Neural progenitor cell (in vitro differentiated cells): ENCODE measurements around the gene SCG2. TPM values are rescaled to one million over a fixed set of nuclear protein-coding genes. Genes with fewer than 3 reads are reported as not detected.

Experiments
- DNase-seq: peaks from one replicate; pipeline ENCODE4 v3.0.0-alpha.2; 2016; ENCODE audit warnings: low spot score
- H2AFZ ChIP-seq: fragments of 200-600 bp; sonication (generic); replicated peaks from 2 replicates; pipeline ENCODE4 v1.6.1; 2016; ENCODE audit warnings: antibody characterized with exemption
- H3F3A ChIP-seq: fragments of 200-600 bp; sonication (generic); 2 replicates; pipeline ENCODE4 v1.6.1; 2016; ENCODE audit warnings: antibody characterized with exemption, low read depth
- H3K27ac ChIP-seq: fragments of 200-600 bp; sonication (generic); 2 replicates; pipeline ENCODE4 v1.5.1; 2016; ENCODE audit warnings: mild to moderate bottlenecking
- H3K27me3 ChIP-seq: fragments of 200-600 bp; sonication (generic); 2 replicates; pipeline ENCODE4 v1.6.1; 2016; ENCODE audit warnings: mild to moderate bottlenecking, moderate library complexity
- H3K36me3 ChIP-seq: fragments of 200-600 bp; sonication (generic); 2 replicates; pipeline ENCODE4 v1.5.1; 2016
- H3K4me1 ChIP-seq: fragments of 200-600 bp; sonication (generic); 2 replicates; pipeline ENCODE4 v1.6.1; 2016; ENCODE audit warnings: mixed run types
- H3K4me2 ChIP-seq: fragments of 200-600 bp; sonication (generic); 2 replicates; pipeline ENCODE4 v1.6.1; 2016
- H3K4me3 ChIP-seq: fragments of 200-600 bp; sonication (generic); 2 replicates; pipeline ENCODE4 v1.5.1; 2016
- H3K79me2 ChIP-seq: fragments of 200-600 bp; sonication (generic); 2 replicates; pipeline ENCODE4 v1.6.1; 2016; ENCODE audit warnings: low read depth
- H3K9ac ChIP-seq: fragments of 200-600 bp; sonication (generic); 2 replicates; pipeline ENCODE4 v1.6.1; 2016
- H3K9me3 ChIP-seq: fragments of 200-600 bp; sonication (generic); 2 replicates; pipeline ENCODE4 v1.5.1; 2016; ENCODE audit warnings: low read depth
- H4K20me1 ChIP-seq: fragments of 200-600 bp; sonication (generic); 2 replicates; pipeline ENCODE4 v1.6.1; 2016; ENCODE audit warnings: low read depth
- H3K27ac Mint-ChIP-seq: 3 replicates; pipeline ENCODE4 v1.8.0; 2021; ENCODE audit warnings: mixed read lengths
- H3K27me3 Mint-ChIP-seq: 2 replicates; pipeline ENCODE4 v1.8.0; 2022; ENCODE audit warnings: low read depth, mild to moderate bottlenecking, inconsistent platforms, moderate library complexity, mixed read lengths; ENCODE audit not compliant: insufficient read depth
- H3K36me3 Mint-ChIP-seq: 3 replicates; pipeline ENCODE4 v1.8.0; 2021; ENCODE audit warnings: mixed read lengths
- H3K4me1 Mint-ChIP-seq: 3 replicates; pipeline ENCODE4 v1.8.0; 2021; ENCODE audit warnings: mixed read lengths
- H3K4me3 Mint-ChIP-seq: 3 replicates; pipeline ENCODE4 v1.8.0; 2021; ENCODE audit warnings: mild to moderate bottlenecking, moderate library complexity, mixed read lengths
- H3K9me3 Mint-ChIP-seq: 3 replicates; pipeline ENCODE4 v1.8.0; 2020; ENCODE audit warnings: mixed read lengths
- CTCF ChIP-seq: fragments of 200-600 bp; sonication (generic); IDR thresholded peaks from 2 replicates; pipeline ENCODE4 v1.5.1; 2017; ENCODE audit warnings: antibody characterized with exemption, mild to moderate bottlenecking
- EZH2 ChIP-seq: fragments of 200-600 bp; sonication (generic); IDR thresholded peaks from 2 replicates; pipeline ENCODE4 v1.6.1; 2017; ENCODE audit warnings: antibody characterized with exemption, mild to moderate bottlenecking, moderate library complexity
- EZH2phosphoT487 ChIP-seq: fragments of 200-600 bp; sonication (generic); IDR thresholded peaks from 2 replicates; pipeline ENCODE4 v1.6.1; 2017; ENCODE audit warnings: antibody characterized with exemption
- total RNA-seq: library from RNA; depleted of rRNA; stranded (reverse); fragments of >200 nt; gene quantifications from 2 replicates; pipeline ENCODE4 v1.2.3, GENCODE V29; 2015; ENCODE audit warnings: low replicate concordance

The SCG2 gene
- total RNA-seq, 1 donor from 2014 or later: 0.04 TPM

DNA sequence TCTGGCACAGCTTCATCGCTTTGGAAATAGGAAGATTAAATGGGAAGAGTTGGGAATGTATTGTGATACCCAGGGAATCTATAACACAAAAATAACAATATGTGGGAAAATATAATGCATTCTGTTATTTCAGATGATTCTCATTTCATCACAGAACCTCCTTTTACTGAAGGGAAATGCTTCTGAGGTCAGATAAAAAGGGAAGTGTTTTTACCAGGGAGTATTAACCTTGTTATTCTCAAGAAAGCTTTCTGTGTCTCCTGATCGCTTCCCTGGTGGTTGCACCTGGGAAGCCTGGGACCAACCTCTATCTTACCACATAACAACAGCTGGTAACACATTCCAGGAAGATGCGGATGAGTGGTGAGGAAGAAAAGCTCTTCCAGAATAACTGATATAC is 47.2 kb downstream of the SCG2 start:
- Mint-ChIP-seq H3K4me1 (peaks cover 2% of the 10 kb centered on the region), H3K9me3 (peaks cover 3% of the 10 kb centered on the region), H3K36me3 (peaks cover 2% of the 10 kb centered on the region), H3K27me3 (peaks cover 4% of the 10 kb centered on the region), H3K27ac (no peak overlapping the region), H3K4me3 (no peak overlapping the region)
- DNase-seq: no peak
- Histone ChIP-seq H4K20me1 (no peaks in the 10 kb centered on the region), H2AFZ (no peak overlapping the region), H3K4me3 (no peak overlapping the region), H3K9me3 (no peaks in the 10 kb centered on the region), H3K27me3 (no peaks in the 10 kb centered on the region), H3K9ac (no peak overlapping the region), H3K4me1 (no peaks in the 10 kb centered on the region), H3K27ac (no peak overlapping the region), H3K36me3 (no peaks in the 10 kb centered on the region), H3K4me2 (no peak overlapping the region), H3K79me2 (no peaks in the 10 kb centered on the region), H3F3A (no peaks in the 10 kb centered on the region)
- TF ChIP-seq EZH2phosphoT487 (no peak), CTCF (no peak), EZH2 (no peak)

DNA sequence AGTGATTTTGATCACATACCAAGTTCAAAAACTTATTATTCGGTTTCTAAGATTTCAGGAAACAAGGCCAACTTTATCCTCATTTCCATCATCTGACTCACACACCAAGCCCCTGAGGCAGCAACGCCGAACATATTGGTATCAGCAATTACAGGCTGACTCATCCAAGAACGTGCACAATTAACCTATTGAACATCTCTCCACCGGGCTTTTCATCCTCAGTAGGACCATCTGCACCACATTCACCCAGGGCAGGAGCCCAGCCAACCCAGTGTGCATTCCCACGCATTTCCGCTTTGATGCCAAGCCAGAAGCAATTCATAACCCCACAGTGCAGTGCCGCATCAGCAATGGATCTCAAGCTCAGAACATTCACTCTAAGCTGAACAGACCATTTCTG is 52.9 kb downstream of the SCG2 start:
- no peak for DNase-seq
- H3K27ac ChIP-seq: no peak overlapping the region
- Mint-ChIP-seq H3K9me3 (peaks cover 2% of the 10 kb centered on the region), H3K4me3 (peak overlapping the region; percentile 6), H3K27me3 (peaks cover 4% of the 10 kb centered on the region), H3K27ac (no peak overlapping the region), H3K36me3 (no peaks in the 10 kb centered on the region), H3K4me1 (peaks cover 23% of the 10 kb centered on the region)
- H3K4me2 ChIP-seq: no peak overlapping the region
- H3K9ac ChIP-seq: no peak overlapping the region
- no peaks in the 10 kb centered on the region for H3K27me3 ChIP-seq
- TF ChIP-seq EZH2 (no peak), CTCF (no peak), EZH2phosphoT487 (no peak)
- no peak overlapping the region for H3K4me3 ChIP-seq
- no peaks in the 10 kb centered on the region for H3K36me3 ChIP-seq
- H3K4me1 ChIP-seq: no peaks in the 10 kb centered on the region
- no peaks in the 10 kb centered on the region for H3K9me3 ChIP-seq
- no peaks in the 10 kb centered on the region for H3K79me2 ChIP-seq
- H3F3A ChIP-seq: no peaks in the 10 kb centered on the region
- H2AFZ ChIP-seq: no peak overlapping the region
- no peaks in the 10 kb centered on the region for H4K20me1 ChIP-seq

DNA sequence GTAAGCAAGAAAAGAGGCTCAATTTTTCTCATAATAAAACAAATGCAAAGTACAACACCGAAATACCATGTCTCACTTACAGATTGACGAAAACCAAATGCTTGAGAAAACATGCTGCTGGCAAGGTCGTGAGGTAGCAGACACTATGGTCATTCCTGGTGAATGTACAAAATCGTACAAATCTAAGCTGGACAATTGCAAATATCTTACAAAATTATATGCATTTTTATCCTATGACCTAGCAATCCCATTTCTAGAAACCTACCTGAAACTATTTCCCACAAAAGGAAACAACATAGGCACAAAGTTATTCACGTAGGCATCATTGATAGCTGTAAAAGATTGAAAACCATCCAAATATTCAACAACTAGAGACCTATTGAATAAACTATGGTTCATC is 54.0 kb downstream of the SCG2 start:
- Histone ChIP-seq H3K27me3 (no peaks in the 10 kb centered on the region), H4K20me1 (no peaks in the 10 kb centered on the region), H3F3A (no peaks in the 10 kb centered on the region), H3K4me3 (no peak overlapping the region), H3K79me2 (no peaks in the 10 kb centered on the region), H3K4me2 (no peak overlapping the region), H3K27ac (no peak overlapping the region), H3K4me1 (no peaks in the 10 kb centered on the region), H3K9ac (no peak overlapping the region), H3K9me3 (no peaks in the 10 kb centered on the region), H3K36me3 (no peaks in the 10 kb centered on the region), H2AFZ (no peak overlapping the region)
- Mint-ChIP-seq H3K4me3 (no peak overlapping the region), H3K27ac (no peak overlapping the region), H3K36me3 (no peaks in the 10 kb centered on the region), H3K9me3 (no peaks in the 10 kb centered on the region), H3K4me1 (peaks cover 23% of the 10 kb centered on the region), H3K27me3 (peaks cover 4% of the 10 kb centered on the region)
- no peak for TF ChIP-seq EZH2
- no peak for TF ChIP-seq CTCF
- TF ChIP-seq EZH2phosphoT487: no peak
- no peak for DNase-seq

Other genes with a start within 250 kb of the SCG2 start
- 4.9 and 5.1 TPM in 2 replicates for gene AP1S3, start 235.2 kb upstream of the SCG2 start, total RNA-seq